PFSK-1 (cell line): ENCODE measurements around the gene SLC44A5.

Experiments used
- FOXP2 ChIP-seq: optimal IDR thresholded peaks from 2 replicates; pipeline ENCODE3; 2011; ENCODE audit warnings: borderline replicate concordance, control low read depth, inconsistent platforms; ENCODE audit not compliant: insufficient read depth; ENCODE audit errors: extremely low read length, extremely low read depth
- POLR2AphosphoS5 ChIP-seq: IDR thresholded peaks from 2 replicates; pipeline ENCODE4 v1.6.1; 2012; ENCODE audit warnings: low read depth, mild to moderate bottlenecking, control low read depth, low read length, moderate library complexity
- REST ChIP-seq, 2 experiments: IDR thresholded peaks; 2 replicates each; pipeline versions ENCODE4 v1.6.1 to v1.8.0; 2011 to 2012; ENCODE audit warnings: low read depth in 2 of 2, low read length in 2 of 2, control low read depth in 1 of 2, inconsistent platforms in 1 of 2, mild to moderate bottlenecking in 1 of 2, moderate library complexity in 1 of 2; ENCODE audit not compliant: insufficient read depth in 1 of 2
- SIN3A ChIP-seq: IDR thresholded peaks from 2 replicates; pipeline ENCODE4 v1.6.1; 2012; ENCODE audit warnings: mild to moderate bottlenecking, low read length, moderate library complexity, borderline replicate concordance; ENCODE audit not compliant: insufficient read depth
- TAF1 ChIP-seq: IDR thresholded peaks from 2 replicates; pipeline ENCODE4 v1.6.1; 2012; ENCODE audit warnings: low read length, control low read depth, borderline replicate concordance; ENCODE audit not compliant: insufficient read depth

SLC44A5 gene

GRCh38 chr1:75233302-75233929 is 377.5 kb downstream of the SLC44A5 start:
- no peak for TF ChIP-seq SIN3A
- TF ChIP-seq REST (IDR thresholded peaks at IDR 0.05; ENCODE audit: insufficient read depth in 1 of 2, low read depth in 2 of 2, low read length in 2 of 2) = no peak
- TF ChIP-seq FOXP2 = no peak
- no peak for TF ChIP-seq POLR2AphosphoS5
- TF ChIP-seq TAF1 = no peak

GRCh38 chr1:75220072-75220471 is 390.8 kb downstream of the SLC44A5 start:
- TF ChIP-seq POLR2AphosphoS5 (no peak), REST (IDR thresholded peaks at IDR 0.05; ENCODE audit: insufficient read depth in 1 of 2, low read depth in 2 of 2, low read length in 2 of 2) (no peak), FOXP2 (no peak), TAF1 (no peak), SIN3A (no peak)

GRCh38 chr1:75214017-75214416 is 396.9 kb downstream of the SLC44A5 start:
- TF ChIP-seq TAF1 = no peak

GRCh38 chr1:75211648-75212047 is 399.3 kb downstream of the SLC44A5 start:
- TF ChIP-seq POLR2AphosphoS5 (no peak), REST (IDR thresholded peaks at IDR 0.05; ENCODE audit: insufficient read depth in 1 of 2, low read depth in 2 of 2, low read length in 2 of 2) (no peak), SIN3A (no peak), TAF1 (no peak), FOXP2 (no peak)

GRCh38 chr1:75208862-75209261 is 402.1 kb downstream of the SLC44A5 start:
- no peak for TF ChIP-seq POLR2AphosphoS5
- TF ChIP-seq REST (IDR thresholded peaks at IDR 0.05; ENCODE audit: insufficient read depth in 1 of 2, low read depth in 2 of 2, low read length in 2 of 2) = no peak
- no peak for TF ChIP-seq FOXP2
- TF ChIP-seq SIN3A = no peak
